HG03565 (cell line): ENCODE measurements around the gene LRRC57.
"Not testable (repeated sequence)": the region's sequence is repeated elsewhere in the genome, so short reads cannot be mapped to it uniquely, and the experiment has no call there.

ENCODE experiments used
- ATAC-seq: cut with Tn5 transposase; IDR thresholded peaks from one replicate; pipeline ENCODE4 v1.9.1; 2021; ENCODE audit warnings: mild to moderate bottlenecking, moderate library complexity; ENCODE audit not compliant: unreplicated experiment

LRRC57 gene

GRCh38 chr15:42548249-42549031 lies at the start of gene LRRC57, which contains the start of gene HAUS2:
TSS of gene LRRC57 (minus strand) at chr15:42548793. CDS start at chr15:42548434, 359 bp downstream.
TSS of gene HAUS2 (plus strand) at chr15:42548838. CDS start at chr15:42548873, 35 bp downstream.
- peak; percentile 83 for ATAC-seq

DNA sequence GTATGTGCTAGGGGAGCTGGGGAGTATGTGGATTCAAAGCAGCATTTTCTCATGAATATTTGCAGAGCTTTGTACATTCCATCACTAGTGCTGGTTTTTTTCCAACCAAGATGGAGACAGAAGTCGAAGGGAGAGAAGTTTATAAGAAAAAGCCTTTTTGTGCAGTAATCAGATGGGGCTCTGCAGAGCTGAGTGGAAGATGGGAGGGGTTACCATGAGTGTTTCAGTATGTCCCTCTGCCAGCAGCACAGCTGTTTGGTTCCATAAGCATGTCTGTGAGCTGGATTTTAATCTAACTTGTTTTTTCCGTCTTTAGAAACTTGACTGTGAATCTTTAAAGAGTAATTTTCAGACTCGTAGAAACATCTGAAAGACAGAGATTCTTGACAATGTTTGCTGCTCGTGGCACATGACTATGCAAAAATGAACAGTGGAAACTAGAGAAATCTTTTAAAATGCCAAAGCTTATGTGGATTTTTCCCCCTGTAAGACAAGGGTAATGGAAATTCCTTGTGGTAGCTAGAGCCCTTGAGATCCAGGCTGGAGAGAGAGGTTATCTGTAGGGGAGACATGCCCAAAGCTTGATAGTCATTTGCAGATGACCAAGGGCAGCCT lies 47.1 kb upstream of the LRRC57 start:
- no peak for ATAC-seq

- ATAC-seq = no peak
These were observed 45.5 kb upstream of the LRRC57 start for GRCh38 chr15:42594095-42594494.

DNA sequence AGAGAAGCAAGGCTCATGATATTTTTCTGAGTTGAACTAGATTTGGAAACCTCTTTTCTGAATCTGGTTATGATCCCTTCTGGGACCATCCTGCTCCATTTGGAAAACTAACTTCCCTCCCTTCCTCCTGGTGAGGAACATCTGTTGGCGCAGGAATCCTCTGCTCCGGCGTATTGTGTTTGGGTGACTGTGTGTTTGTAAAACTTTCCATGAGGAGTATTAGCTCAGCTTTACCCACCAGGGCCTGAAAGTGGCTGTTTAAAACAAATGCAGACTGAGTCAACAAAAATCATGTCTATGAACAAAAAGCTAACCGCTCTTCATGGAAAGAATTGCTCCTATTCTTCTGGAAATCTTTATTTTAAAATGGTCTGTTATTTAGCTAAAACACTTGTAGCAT lies 44.5 kb upstream of the LRRC57 start:
- ATAC-seq = no peak

- no peak for ATAC-seq
These were observed 44.1 kb upstream of the LRRC57 start for GRCh38 chr15:42592716-42593115.

GRCh38 chr15:42591238-42591934 lies 42.8 kb upstream of the LRRC57 start:
- ATAC-seq = no peak

GRCh38 chr15:42590619-42591237 lies 42.1 kb upstream of the LRRC57 start:
- ATAC-seq = no peak

DNA sequence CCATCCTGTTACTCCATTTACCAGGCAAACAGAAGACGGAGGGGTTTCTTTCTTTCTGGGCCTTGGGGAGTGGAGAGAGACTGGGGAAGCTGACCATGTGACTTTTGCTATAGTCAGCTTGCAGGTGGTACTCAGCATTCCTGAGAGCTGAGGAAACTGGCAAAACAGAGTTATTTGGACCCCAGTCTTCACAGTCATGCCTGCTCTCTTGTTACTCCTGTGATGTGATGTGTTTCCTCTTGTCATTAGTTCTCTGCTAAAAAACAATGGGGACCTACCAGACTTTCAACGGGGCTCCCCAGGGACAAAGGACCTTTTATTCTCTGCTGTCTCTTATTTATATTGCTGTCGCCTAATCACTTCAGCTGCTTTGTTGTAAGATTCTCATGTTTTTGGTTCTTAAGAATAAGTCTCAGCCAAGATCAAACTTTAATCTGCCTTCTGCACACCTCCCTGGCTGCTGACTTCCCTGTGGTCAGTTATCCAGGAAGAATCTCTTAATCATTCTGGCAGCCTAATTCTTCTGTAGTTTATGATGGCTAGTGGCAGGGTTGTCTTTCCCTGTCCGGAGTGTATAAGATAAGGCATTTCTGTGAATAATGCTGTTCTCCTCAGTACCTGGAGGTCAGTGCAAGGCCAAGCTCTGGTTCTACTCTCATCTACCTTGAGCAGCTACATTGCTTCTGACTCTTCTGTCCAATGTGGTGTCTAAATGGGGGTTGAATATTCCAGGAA lies 35.6 kb upstream of the LRRC57 start:
- no peak for ATAC-seq

GRCh38 chr15:42582569-42583375 lies 34.2 kb upstream of the LRRC57 start:
- no peak for ATAC-seq

- peak; percentile 57 for ATAC-seq
These were observed 32.7 kb upstream of the LRRC57 start for GRCh38 chr15:42581272-42581730.

DNA sequence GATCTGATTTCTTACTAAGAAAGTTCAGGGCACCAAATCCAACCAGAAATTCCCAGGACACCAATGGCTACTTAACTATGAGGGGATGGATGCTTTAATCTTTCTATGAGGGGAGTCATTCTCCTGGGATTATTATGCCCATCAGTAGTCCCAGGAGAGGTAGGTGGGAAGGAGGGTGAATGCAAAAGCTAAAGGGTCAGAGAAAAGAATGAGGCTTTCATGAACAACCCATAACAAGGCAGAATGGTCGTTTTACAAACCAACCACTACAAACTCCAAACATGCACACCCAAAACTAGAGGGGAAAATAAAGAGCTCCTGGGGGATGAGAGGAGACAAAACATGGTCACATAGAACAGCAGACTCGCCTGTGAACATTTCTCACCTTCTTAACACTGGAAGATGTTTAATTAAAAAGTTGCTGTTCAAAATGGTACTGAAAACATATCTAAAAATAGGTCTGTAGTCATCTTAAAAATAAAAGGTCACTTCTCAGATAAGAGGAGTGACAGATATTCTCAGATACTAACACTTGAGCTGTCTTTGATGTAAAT lies 30.5 kb upstream of the LRRC57 start:
- no peak for ATAC-seq

DNA sequence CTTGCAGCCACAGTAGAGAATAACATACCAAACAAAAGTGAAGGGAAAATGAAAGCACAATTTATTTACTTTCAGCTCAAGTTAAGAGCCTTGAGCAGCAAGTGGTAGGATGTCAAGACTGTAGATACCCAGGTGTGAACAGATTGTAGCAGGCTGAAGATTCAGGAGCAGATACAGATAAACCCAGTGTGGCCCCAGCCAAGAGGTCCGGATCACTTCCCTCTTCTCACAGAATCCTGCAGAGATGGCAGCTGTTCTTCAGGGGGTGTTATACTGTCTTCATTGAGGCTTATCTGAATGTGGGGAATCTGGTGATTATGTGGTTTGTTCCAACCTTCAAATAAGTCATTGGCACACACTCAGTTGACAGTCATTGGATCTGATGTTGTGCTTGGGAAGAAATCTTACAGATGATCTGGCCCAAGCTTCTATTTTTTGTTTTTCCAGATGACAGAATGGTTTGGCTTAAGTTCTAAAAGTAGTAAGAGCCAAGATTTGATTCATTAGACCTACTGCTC lies 29.0 kb upstream of the LRRC57 start:
- ATAC-seq = no peak

- ATAC-seq = no peak
These were observed 28.2 kb upstream of the LRRC57 start for GRCh38 chr15:42576776-42577175.

DNA sequence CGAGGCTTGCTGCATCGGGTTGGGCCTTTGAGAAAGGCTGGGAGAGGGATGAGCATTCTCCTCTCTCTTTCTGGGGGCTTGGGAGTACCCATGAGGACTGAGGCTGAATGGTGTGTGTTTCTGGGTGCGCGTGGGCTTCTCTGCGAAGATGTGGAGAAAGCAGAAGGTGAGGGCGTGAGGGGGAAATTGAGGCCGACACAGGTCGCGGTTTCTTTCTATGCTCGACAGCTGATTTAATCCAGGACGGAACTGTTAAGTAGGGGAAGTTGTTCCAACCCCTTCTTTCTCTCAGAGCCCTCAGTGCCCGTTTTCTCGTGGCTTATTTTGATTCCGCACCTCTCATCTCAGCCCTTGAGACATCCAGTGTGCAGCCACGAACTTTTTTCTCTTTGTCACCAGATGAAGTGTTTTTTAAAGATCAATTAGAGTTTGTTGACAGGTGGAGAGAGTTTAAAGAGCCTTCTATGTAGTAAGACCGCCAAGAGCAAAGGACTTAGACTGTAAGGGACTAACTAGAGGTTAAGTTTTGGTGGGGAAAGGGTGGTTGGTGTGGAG lies 27.5 kb upstream of the LRRC57 start:
- no peak for ATAC-seq

DNA sequence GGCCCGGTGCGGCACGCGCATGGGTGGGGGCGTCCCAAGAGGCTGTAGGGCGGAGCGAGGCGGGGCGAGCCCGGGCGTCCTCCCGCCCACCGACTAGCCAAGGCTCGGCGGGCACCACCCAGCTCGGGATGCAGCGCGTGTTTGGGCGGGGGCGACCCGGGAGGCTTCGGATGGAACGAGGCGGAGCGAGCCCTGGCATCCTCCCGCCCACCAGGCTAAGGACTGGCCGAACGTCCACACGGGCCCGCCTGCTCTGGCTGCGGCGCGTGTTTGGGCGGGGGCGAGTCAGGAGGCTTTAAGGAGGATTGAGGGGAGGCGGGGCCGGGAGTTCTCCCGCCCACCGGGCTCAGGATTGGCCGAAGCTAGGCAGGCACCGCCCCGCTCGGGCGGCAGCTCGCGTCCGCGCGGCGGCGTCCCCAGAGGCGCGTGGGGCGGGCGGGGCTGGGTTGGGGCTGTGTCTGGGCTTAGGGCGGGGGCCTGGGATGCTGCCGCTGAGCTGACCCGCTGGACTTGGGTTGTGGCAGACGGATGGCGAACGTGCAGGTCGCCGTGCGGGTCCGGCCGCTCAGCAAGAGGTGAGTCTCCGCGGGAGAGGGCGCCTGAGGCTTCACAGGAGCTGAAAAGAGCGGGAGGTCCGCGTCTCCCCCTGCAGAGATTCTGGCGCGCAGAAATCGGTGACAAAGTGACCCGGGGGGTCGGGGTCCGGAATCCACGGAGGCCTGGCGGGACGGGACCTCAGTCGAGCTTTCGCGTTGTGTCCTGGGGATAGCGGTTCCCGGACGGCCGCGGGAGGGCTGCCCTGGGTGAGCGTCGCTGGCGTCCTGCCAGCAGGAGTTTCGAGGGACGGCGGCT lies 26.8 kb upstream of the LRRC57 start, which contains the start of gene STARD9:
TSS of gene STARD9 (plus strand) at position 419 of the 852 bp plus-strand sequence. CDS start at position 529, 110 bp downstream.
- ATAC-seq = peak; percentile 87

GRCh38 chr15:42558739-42559138 lies 10.1 kb upstream of the LRRC57 start:
- ATAC-seq = no peak

DNA sequence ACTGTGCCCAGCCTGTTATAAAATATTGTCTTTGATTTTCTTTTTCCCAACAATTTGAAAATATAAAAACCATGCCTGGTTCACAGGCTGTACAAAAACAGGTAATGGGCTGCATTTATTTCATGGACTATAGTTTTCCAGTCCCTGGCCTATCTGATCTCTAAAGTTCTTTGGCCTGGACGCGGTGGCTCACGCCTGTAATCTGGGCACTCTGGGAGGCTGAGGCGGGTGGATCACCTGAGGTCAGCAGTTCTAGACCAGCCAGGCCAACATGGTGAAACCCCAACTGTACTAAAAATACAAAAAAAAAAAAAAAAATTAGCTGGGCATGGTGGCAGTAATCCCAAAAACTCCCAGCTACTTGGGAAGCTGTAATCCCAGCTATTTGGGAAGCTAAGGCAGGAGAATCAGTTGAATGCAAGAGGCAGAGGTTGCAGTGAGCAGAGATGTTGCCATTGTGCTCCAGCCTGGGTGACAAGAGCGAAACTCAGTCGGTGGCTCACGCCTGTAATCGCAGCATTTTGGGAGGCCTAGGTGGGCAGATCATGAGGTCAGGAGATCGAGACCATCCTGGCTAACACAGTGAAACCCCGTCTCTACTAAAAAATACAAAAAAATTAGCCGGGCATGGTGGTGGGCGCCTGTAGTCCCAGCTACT lies 8.1 kb upstream of the LRRC57 start:
- ATAC-seq = not testable (repeated sequence)
